H9 (cell line): Measurements from ENCODE around the gene PCYT1B. TPM values are rescaled to one million over a fixed set of nuclear protein-coding genes. Genes with fewer than 3 reads are reported as not detected.

Source experiments
- DNase-seq: peaks from one replicate; pipeline ENCODE4 v3.0.0-alpha.2; 2017
- H2AFZ ChIP-seq: one replicate; pipeline ENCODE4 v1.6.1; 2013; ENCODE audit warnings: mild to moderate bottlenecking, low read length, control low read depth, moderate library complexity
- H2AK5ac ChIP-seq: 2 replicates; pipeline ENCODE4 v1.6.1; 2013; ENCODE audit warnings: low read length, control low read depth, mixed read lengths; ENCODE audit not compliant: insufficient read length
- H2BK120ac ChIP-seq: one replicate; pipeline ENCODE4 v1.6.1; 2013; ENCODE audit warnings: low read depth, mild to moderate bottlenecking, low read length, control low read depth, inconsistent platforms; ENCODE audit not compliant: poor library complexity, severe bottlenecking
- H2BK12ac ChIP-seq: 2 replicates; pipeline ENCODE4 v1.6.1; 2013; ENCODE audit warnings: low read length, control low read depth, mixed read lengths, low read depth; ENCODE audit not compliant: insufficient read length
- H2BK15ac ChIP-seq: 2 replicates; pipeline ENCODE4 v1.6.1; 2013; ENCODE audit warnings: low read depth, low read length, control low read depth
- H2BK20ac ChIP-seq: one replicate; pipeline ENCODE4 v1.6.1; 2013; ENCODE audit warnings: low read depth, mild to moderate bottlenecking, low read length, control low read depth, inconsistent platforms; ENCODE audit not compliant: poor library complexity, severe bottlenecking
- H2BK5ac ChIP-seq: 2 replicates; pipeline ENCODE4 v1.6.1; 2013; ENCODE audit warnings: low read length, control low read depth, mixed read lengths; ENCODE audit not compliant: insufficient read length
- H3K14ac ChIP-seq: 2 replicates; pipeline ENCODE4 v1.6.1; 2013; ENCODE audit warnings: low read length, control low read depth; ENCODE audit not compliant: insufficient read depth
- H3K18ac ChIP-seq: 2 replicates; pipeline ENCODE4 v1.6.1; 2013; ENCODE audit warnings: low read depth, mild to moderate bottlenecking, mixed read lengths, low read length, control low read depth; ENCODE audit not compliant: insufficient read length
- H3K23ac ChIP-seq: 2 replicates; pipeline ENCODE4 v1.6.1; 2013; ENCODE audit warnings: low read length, control low read depth, mixed read lengths, low read depth; ENCODE audit not compliant: insufficient read length
- H3K23me2 ChIP-seq: 2 replicates; pipeline ENCODE4 v1.6.1; 2013; ENCODE audit warnings: low read depth, mild to moderate bottlenecking, mixed read lengths, low read length, control low read depth; ENCODE audit not compliant: insufficient read length, poor library complexity, severe bottlenecking
- H3K27ac ChIP-seq: 2 replicates; pipeline ENCODE4 v1.5.1; 2013; ENCODE audit warnings: low read length, control low read depth, mixed read lengths, low read depth; ENCODE audit not compliant: insufficient read length
- H3K27me3 ChIP-seq: 2 replicates; pipeline ENCODE4 v1.6.1; 2013; ENCODE audit warnings: low read length, control low read depth, inconsistent platforms; ENCODE audit not compliant: insufficient read depth
- H3K4ac ChIP-seq: 2 replicates; pipeline ENCODE4 v1.6.1; 2013; ENCODE audit warnings: low read depth, mild to moderate bottlenecking, control low read depth, inconsistent platforms, low read length, moderate library complexity
- H3K4me1 ChIP-seq: 2 replicates; pipeline ENCODE4 v1.6.1; 2013; ENCODE audit warnings: low read length, control low read depth, inconsistent platforms; ENCODE audit not compliant: insufficient read depth
- H3K4me2 ChIP-seq: 2 replicates; pipeline ENCODE4 v1.6.1; 2013; ENCODE audit warnings: low read length, control low read depth, mixed read lengths; ENCODE audit not compliant: insufficient read length, insufficient read depth
- H3K56ac ChIP-seq: 2 replicates; pipeline ENCODE4 v1.6.1; 2013; ENCODE audit warnings: low read depth, mild to moderate bottlenecking, mixed read lengths, low read length, control low read depth; ENCODE audit not compliant: insufficient read length
- H3K79me1 ChIP-seq: 2 replicates; pipeline ENCODE4 v1.6.1; 2013; ENCODE audit warnings: low read depth, mild to moderate bottlenecking, moderate library complexity, low read length, control low read depth, inconsistent platforms; ENCODE audit not compliant: insufficient read depth, poor library complexity, severe bottlenecking
- H3K79me2 ChIP-seq: 2 replicates; pipeline ENCODE4 v1.6.1; 2013; ENCODE audit warnings: low read length, control low read depth, inconsistent platforms; ENCODE audit not compliant: insufficient read depth
- H3K9ac ChIP-seq: 2 replicates; pipeline ENCODE4 v1.6.1; 2013; ENCODE audit warnings: low read length, control low read depth, mixed read lengths; ENCODE audit not compliant: insufficient read length; ENCODE audit errors: extremely low read depth
- H3K9me3 ChIP-seq: one replicate; pipeline ENCODE4 v1.6.1; 2013; ENCODE audit warnings: low read depth, low read length, inconsistent platforms; ENCODE audit not compliant: control insufficient read depth
- H3T11ph ChIP-seq: one replicate; pipeline ENCODE4 v1.6.1; 2013; ENCODE audit warnings: mild to moderate bottlenecking, low read length, control low read depth, inconsistent platforms
- H4K20me1 ChIP-seq: one replicate; pipeline ENCODE4 v1.6.1; 2013; ENCODE audit not compliant: control insufficient read depth, insufficient read length, insufficient read depth
- H4K5ac ChIP-seq: 2 replicates; pipeline ENCODE4 v1.6.1; 2013; ENCODE audit warnings: low read depth, mild to moderate bottlenecking, mixed read lengths, low read length, control low read depth; ENCODE audit not compliant: insufficient read length
- H4K8ac ChIP-seq: replicated peaks from 2 replicates; pipeline ENCODE4 v1.6.1; 2013; ENCODE audit warnings: low read length, control low read depth, mixed read lengths, low read depth; ENCODE audit not compliant: insufficient read length
- H4K91ac ChIP-seq: 2 replicates; pipeline ENCODE4 v1.6.1; 2013; ENCODE audit warnings: low read depth, mild to moderate bottlenecking, moderate library complexity, mixed read lengths, low read length, control low read depth; ENCODE audit not compliant: insufficient read length
- H3K27ac Mint-ChIP-seq, 3 experiments: 2 replicates in 2 of 3; 3 replicates in 1 of 3; pipeline ENCODE4 v1.8.0; 2020 to 2021; ENCODE audit warnings: mixed read lengths in 3 of 3, mild to moderate bottlenecking in 1 of 3, moderate library complexity in 1 of 3
- H3K27me3 Mint-ChIP-seq: 2 replicates; pipeline ENCODE4 v1.8.0; 2021; ENCODE audit warnings: low read depth, mild to moderate bottlenecking, moderate library complexity, mixed read lengths
- H3K36me3 Mint-ChIP-seq, 3 experiments: 2 replicates in 2 of 3; 3 replicates in 1 of 3; pipeline ENCODE4 v1.8.0; 2020 to 2021; ENCODE audit warnings: low read depth in 3 of 3, mixed read lengths in 3 of 3; ENCODE audit not compliant: insufficient read depth in 1 of 3
- H3K4me1 Mint-ChIP-seq, 2 experiments: 2 replicates each; pipeline ENCODE4 v1.8.0; 2020; ENCODE audit warnings: mixed read lengths in 2 of 2
- H3K4me3 Mint-ChIP-seq, 2 experiments: 2 replicates in 1 of 2; 3 replicates in 1 of 2; pipeline ENCODE4 v1.8.0; 2020 to 2021; ENCODE audit warnings: mild to moderate bottlenecking in 2 of 2, mixed read lengths in 2 of 2, moderate library complexity in 1 of 2
- H3K9me3 Mint-ChIP-seq, 2 experiments: 2 replicates in 1 of 2; 3 replicates in 1 of 2; pipeline ENCODE4 v1.8.0; 2020; ENCODE audit warnings: mild to moderate bottlenecking in 2 of 2, mixed read lengths in 2 of 2, moderate library complexity in 1 of 2
- WGBS: extraction: QIAGEN DNeasy Blood & Tissue Kit; methylation state at CpG from one replicate; pipeline ENCODE4 v1.1.7; 2013; ENCODE audit warnings: missing lambda C conversion rate, low lambda C conversion rate, mixed read lengths; ENCODE audit not compliant: insufficient read length; ENCODE audit errors: extremely low coverage; 5-methylcytosine and 5-hydroxymethylcytosine counted together
- total RNA-seq: library from RNA; stranded (reverse); gene quantifications from 2 replicates; pipeline ENCODE4 v1.2.1, GENCODE V29; 2021
- TF ChIP-seq, protein P1 (sequence below): fragments of 200-600 bp; sonication (generic); conservative IDR thresholded peaks from 3 replicates; pipeline ENCODE4 v1.8.0; 2021; ENCODE audit warnings: antibody characterized with exemption, mild to moderate bottlenecking

PCYT1B gene
- total RNA-seq, 1 experiment from 2014 or later = 29.1 TPM

DNA sequence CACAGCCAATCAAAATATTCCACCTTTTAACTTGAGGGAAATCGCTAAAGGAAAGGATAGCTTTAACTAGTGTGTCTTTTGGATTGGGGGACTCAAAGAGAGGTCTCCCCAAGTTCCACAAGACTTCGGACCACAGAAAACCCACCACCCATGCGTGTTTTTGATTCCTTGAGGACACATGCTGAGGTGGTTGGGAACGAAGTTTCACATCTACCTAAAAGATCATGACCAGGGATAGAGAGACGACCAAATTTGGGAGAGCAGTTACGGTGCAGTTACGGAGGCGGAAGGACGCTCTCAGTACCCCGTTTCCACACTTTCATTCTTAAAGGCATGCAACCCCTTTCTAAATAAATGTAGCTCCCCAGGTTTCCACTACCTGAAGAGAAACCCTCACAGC is 1.1 kb downstream of the PCYT1B start:
- H3K23me2 ChIP-seq = peaks cover 16% of the 10 kb centered on the region
- H3K4me1 ChIP-seq = peaks cover 6% of the 10 kb centered on the region; the same call in 1 of the 2 replicates
- no peaks in the 10 kb centered on the region for H3K9me3 ChIP-seq
- H3K23ac ChIP-seq = no peak overlapping the region
- H2BK5ac ChIP-seq = peak overlapping the region; percentile 96
- peak overlapping the region; percentile 88 for H2BK12ac ChIP-seq
- H4K20me1 ChIP-seq = no peaks in the 10 kb centered on the region
- no peak for DNase-seq
- Mint-ChIP-seq H3K4me1 (peaks cover 54 to 59% of the 10 kb centered on the region in 2 experiments), H3K9me3 (no peaks in the 10 kb centered on the region; a peak in 1 of 5 replicates), H3K27ac (peak overlapping the region; percentile 99), H3K27me3 (no peaks in the 10 kb centered on the region; the same call in 1 of the 2 replicates), H3K4me3 (peak overlapping the region; percentile 73 to 94), H3K36me3 (peaks cover 0 to 2% (median 0%) of the 10 kb centered on the region in 3 experiments; a peak in 1 of 7 replicates)
- H3K79me2 ChIP-seq = peaks cover 6% of the 10 kb centered on the region; the same call in 1 of the 2 replicates
- peak overlapping the region; percentile 74 for H2BK120ac ChIP-seq
- H3K18ac ChIP-seq = peak overlapping the region; percentile 95
- peak overlapping the region; percentile 100 for H3K27ac ChIP-seq
- peak overlapping the region; percentile 92 for H3K56ac ChIP-seq
- peak overlapping the region; percentile 100; the same call in 1 of the 2 replicates for H2BK15ac ChIP-seq
- H2AK5ac ChIP-seq = no peak overlapping the region
- H3K4ac ChIP-seq = no peak overlapping the region; the same call in 1 of the 2 replicates
- no peak overlapping the region for H4K5ac ChIP-seq
- no peaks in the 10 kb centered on the region for H3K27me3 ChIP-seq
- H4K8ac ChIP-seq = no peak overlapping the region
- H3K9ac ChIP-seq = peak overlapping the region; percentile 97
- WGBS = no CpG with 5 or more reads among the region's 10 CpGs
- H2AFZ ChIP-seq = peak overlapping the region; percentile 65
- peak overlapping the region; percentile 97 for H3K4me2 ChIP-seq
- TF ChIP-seq, protein P1, sequence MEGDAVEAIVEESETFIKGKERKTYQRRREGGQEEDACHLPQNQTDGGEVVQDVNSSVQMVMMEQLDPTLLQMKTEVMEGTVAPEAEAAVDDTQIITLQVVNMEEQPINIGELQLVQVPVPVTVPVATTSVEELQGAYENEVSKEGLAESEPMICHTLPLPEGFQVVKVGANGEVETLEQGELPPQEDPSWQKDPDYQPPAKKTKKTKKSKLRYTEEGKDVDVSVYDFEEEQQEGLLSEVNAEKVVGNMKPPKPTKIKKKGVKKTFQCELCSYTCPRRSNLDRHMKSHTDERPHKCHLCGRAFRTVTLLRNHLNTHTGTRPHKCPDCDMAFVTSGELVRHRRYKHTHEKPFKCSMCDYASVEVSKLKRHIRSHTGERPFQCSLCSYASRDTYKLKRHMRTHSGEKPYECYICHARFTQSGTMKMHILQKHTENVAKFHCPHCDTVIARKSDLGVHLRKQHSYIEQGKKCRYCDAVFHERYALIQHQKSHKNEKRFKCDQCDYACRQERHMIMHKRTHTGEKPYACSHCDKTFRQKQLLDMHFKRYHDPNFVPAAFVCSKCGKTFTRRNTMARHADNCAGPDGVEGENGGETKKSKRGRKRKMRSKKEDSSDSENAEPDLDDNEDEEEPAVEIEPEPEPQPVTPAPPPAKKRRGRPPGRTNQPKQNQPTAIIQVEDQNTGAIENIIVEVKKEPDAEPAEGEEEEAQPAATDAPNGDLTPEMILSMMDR = no peak
- H4K91ac ChIP-seq = no peak overlapping the region
- no peaks in the 10 kb centered on the region for H3K79me1 ChIP-seq
- peak overlapping the region; percentile 65 for H2BK20ac ChIP-seq
- peak overlapping the region; percentile 88; the same call in 1 of the 2 replicates for H3K14ac ChIP-seq
- peak overlapping the region; percentile 20 for H3T11ph ChIP-seq
